ENCODE data around the gene BMERB1. TPM values are rescaled to one million over a fixed set of nuclear protein-coding genes. Genes with fewer than 3 reads are reported as not detected.

The BMERB1 gene
- total and polyA plus RNA-seq, 9 of the 15 experiments (the other 6 are each of a cell fraction or from before 2014, with no cell fraction given): 0.29 to 2.9 (median 0.94) TPM

DNA sequence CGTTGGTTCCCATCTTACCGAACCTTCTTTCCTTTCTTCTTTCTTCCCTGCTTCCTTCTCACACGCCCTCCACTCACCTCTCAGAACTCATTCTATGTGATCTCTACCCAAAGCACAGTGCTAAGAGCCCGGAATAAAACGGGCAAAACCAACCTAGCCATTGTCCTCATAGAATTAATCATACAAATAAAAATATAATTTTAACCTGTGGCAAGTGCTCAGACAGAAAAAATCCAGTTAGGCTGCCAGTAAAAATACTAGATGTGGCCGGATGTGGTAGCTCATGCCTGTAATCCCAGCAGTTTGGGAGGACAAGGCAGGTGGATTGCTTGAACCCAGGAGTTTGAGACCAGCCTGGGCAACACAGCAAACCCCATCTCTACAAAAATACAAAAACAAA is 27.0 kb downstream of the BMERB1 start (continued):
- TF ChIP-seq, protein P1, sequence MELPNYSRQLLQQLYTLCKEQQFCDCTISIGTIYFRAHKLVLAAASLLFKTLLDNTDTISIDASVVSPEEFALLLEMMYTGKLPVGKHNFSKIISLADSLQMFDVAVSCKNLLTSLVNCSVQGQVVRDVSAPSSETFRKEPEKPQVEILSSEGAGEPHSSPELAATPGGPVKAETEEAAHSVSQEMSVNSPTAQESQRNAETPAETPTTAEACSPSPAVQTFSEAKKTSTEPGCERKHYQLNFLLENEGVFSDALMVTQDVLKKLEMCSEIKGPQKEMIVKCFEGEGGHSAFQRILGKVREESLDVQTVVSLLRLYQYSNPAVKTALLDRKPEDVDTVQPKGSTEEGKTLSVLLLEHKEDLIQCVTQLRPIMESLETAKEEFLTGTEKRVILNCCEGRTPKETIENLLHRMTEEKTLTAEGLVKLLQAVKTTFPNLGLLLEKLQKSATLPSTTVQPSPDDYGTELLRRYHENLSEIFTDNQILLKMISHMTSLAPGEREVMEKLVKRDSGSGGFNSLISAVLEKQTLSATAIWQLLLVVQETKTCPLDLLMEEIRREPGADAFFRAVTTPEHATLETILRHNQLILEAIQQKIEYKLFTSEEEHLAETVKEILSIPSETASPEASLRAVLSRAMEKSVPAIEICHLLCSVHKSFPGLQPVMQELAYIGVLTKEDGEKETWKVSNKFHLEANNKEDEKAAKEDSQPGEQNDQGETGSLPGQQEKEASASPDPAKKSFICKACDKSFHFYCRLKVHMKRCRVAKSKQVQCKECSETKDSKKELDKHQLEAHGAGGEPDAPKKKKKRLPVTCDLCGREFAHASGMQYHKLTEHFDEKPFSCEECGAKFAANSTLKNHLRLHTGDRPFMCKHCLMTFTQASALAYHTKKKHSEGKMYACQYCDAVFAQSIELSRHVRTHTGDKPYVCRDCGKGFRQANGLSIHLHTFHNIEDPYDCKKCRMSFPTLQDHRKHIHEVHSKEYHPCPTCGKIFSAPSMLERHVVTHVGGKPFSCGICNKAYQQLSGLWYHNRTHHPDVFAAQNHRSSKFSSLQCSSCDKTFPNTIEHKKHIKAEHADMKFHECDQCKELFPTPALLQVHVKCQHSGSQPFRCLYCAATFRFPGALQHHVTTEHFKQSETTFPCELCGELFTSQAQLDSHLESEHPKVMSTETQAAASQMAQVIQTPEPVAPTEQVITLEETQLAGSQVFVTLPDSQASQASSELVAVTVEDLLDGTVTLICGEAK (IDR thresholded peaks at IDR 0.05): no peak
- TF ChIP-seq, protein P1 (CRISPR knock-in tag; IDR thresholded peaks at IDR 0.05): no peak
- TF ChIP-seq HMG20A (CRISPR knock-in tag; conservative IDR thresholded peaks at IDR 0.05) (no peak), RUNX1 (IDR thresholded peaks at IDR 0.05; ENCODE audit: low read depth) (no peak), NFYB (IDR thresholded peaks at IDR 0.05; ENCODE audit: extremely low read depth, insufficient read length) (no peak)

All from K562 (cell line).